NK-92 (cell line): ENCODE data around the gene ADRB1.

Source experiments
- DNase-seq: peaks from one replicate; lab custom pipeline; 2025; ENCODE audit not compliant: unreplicated experiment; lab: John Stamatoyannopoulos, UW

The ADRB1 gene

DNA sequence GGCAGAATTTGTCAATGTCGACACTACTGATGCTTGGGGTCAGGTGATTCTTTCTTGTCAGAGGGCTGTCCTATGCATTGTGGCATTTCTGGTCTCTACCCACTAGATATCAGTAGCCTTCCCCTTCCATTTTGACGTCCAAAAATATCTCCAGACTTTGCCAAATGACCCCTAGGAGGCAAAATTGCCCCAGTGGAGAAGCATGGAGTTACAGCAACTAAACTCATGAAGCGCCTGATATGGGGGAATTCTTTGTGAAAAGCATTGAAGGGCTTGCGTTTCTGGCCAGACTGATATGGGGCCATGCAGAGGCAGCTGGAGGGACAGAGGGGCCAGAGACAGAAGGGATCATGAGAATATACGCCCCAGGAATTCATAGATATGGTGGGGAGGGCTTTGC lies 43.6 kb downstream of the ADRB1 start:
- DNase-seq, result no peak

DNA sequence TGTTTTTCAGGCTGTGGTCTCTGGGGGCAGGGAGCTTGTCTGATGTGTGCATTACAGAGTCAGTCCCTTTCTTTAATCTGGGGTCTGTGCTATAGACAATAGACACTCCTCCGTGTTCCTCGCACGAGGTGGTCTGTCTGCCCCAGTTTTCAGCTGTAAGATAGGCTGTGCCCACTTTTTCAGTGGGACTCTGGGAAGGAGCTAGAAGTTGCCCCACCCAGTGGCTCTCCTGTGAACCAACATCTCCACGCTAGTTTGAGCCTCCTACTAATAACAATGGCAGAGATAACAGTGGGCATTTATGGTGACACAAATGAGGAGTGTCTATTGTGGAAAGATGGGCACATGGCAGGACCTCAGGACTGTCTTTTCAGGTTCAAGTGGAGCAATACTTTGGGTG lies 44.0 kb downstream of the ADRB1 start:
- no peak for DNase-seq

DNA sequence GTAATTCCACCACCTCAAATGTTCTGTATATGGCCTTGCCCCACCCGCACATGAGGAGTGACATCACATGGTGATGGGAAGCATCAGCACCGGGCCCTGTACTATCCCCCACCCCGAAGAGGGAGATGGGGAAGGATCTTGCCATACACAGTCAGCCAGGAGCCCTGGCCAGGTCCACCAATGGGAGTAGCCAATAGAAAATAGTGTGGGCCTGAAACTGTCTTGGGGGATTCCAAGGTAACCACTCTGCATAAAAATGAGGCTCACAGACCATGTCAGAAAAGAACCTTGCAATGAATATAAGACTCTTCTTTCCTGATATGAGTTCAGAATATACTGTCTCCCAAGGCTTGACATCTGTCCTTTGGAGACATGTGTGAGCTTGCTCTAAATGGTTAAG lies 51.1 kb downstream of the ADRB1 start:
- no peak for DNase-seq

DNA sequence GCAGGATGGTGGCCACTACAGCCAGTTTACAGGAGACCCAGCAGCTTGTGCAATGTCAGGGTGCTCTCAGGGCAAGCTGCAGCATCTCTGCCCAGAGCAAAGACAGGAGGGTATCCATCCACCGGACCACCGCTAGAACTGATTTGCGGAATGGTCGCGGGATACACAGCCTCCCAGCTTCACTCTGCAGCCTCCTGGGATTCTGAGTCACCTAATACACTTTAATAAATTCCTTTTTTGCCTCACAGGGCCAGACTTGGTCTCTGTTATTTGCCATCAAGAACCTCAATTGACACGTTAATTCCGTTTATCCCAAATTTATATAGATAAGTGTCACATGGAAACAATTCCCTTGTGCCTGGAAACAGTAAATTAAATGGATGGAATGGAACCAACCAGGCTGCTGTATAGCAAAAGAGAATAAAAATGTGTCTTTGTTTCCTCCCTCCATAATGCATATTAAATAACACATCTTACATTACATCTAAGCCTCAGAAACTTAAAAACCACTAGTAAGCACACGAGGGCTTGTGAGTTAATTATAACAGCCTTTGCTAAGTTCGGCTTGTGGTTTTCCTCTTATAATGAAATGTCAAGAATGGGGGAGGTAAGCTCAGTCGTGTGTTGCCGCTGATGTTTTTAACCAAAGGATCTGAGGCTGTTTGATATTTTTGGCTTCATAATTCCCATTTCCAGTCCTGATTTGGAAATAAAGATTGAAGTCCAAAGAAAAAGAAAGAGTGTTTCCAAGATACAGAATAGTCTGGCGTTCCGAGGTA lies 52.1 kb downstream of the ADRB1 start:
- no peak for DNase-seq
